ENCODE measurements around the gene TMPRSS6. TPM values are rescaled to one million over a fixed set of nuclear protein-coding genes. Genes with fewer than 3 reads are reported as not detected.

Gene TMPRSS6
- total and polyA plus RNA-seq, 2 donors (not counting 1 experiment from before 2014, with no cell fraction given): 0.03 TPM; not detected in 1

- no peaks in the 10 kb centered on the region for H4K20me1 ChIP-seq (ENCODE audit: control insufficient read depth, insufficient read depth, low read length, poor library complexity, severe bottlenecking)
- peak overlapping the region; percentile 22 for H3K9ac ChIP-seq (ENCODE audit: low read length)
- TF ChIP-seq EZH2 (IDR thresholded peaks at IDR 0.05; ENCODE audit: borderline replicate concordance, insufficient read depth, low read depth, low read length, poor library complexity, severe bottlenecking) (no peak), CTCF (IDR thresholded peaks at IDR 0.05) (peak; percentile 19)
- Mint-ChIP-seq H3K27me3 (no peaks in the 10 kb centered on the region), H3K4me1 (peaks cover 29% of the 10 kb centered on the region), H3K27ac (peak overlapping the region; percentile 98), H3K9me3 (ENCODE audit: insufficient read depth) (no peaks in the 10 kb centered on the region), H3K4me3 (peak overlapping the region; percentile 86)
- H3K4me2 ChIP-seq (replicated peaks; ENCODE audit: low read depth, low read length, poor library complexity, severe bottlenecking): peak overlapping the region; percentile 69
- intact Hi-C loops (cut with micrococcal nuclease): loop anchor here (1.0 kb wide), 5 partner anchors 44 to 163 kb away; no protein-coding TSS in a partner anchor
- WGBS (ENCODE audit: insufficient coverage): 26% methylated on average over 8 of the region's 15 CpGs
- peaks cover 0 to 2% (median 0%) of the 10 kb centered on the region in 3 donors for H3K9me3 ChIP-seq (ENCODE audit: control extremely low read depth in 1 of 3, control insufficient read depth in 2 of 3, insufficient read depth in 1 of 3, low read length in 2 of 3)
- H3K79me2 ChIP-seq (ENCODE audit: control insufficient read depth, insufficient read depth, low read length): no peaks in the 10 kb centered on the region
- ATAC-seq (ENCODE audit: low read depth) (peak; percentile 92), DNase-seq (peak; percentile 88)
- ChIA-PET CTCF (interaction anchor here (1.2 to 2.0 kb wide), 9 partner anchors 10 to 138 kb away, joined by 3 to 10 read pairs (median 4); no protein-coding TSS in a partner anchor), POLR2A (interaction anchor here (1.0 to 1.3 kb wide), 2 partner anchors 25 to 40 kb away, joined by 3 read pairs; no protein-coding TSS in a partner anchor)
- H3K36me3 ChIP-seq (replicated peaks in 1 of 2; ENCODE audit: control extremely low read depth in 1 of 2, control insufficient read depth in 1 of 2, extremely low read depth in 1 of 2, insufficient read depth in 2 of 2, low read length in 1 of 2): no peaks in the 10 kb centered on the region
- H3K27me3 ChIP-seq (replicated peaks in 1 of 4; ENCODE audit: control extremely low read depth in 1 of 4, control insufficient read depth in 3 of 4, insufficient read depth in 4 of 4, low read length in 3 of 4): no peaks in the 10 kb centered on the region
- H3K4me3 ChIP-seq (ENCODE audit: control extremely low read depth in 1 of 5, extremely low read depth in 1 of 5, insufficient read depth in 1 of 5, low read depth in 2 of 5, low read length in 4 of 5): peak overlapping the region in 1 of 5 experiments; percentile 33
- H3K4me1 ChIP-seq (ENCODE audit: control insufficient read depth in 2 of 2, insufficient read depth in 2 of 2, low read length in 2 of 2): peaks cover 14 to 24% of the 10 kb centered on the region in 2 donors
- peak overlapping the region; percentile 74 for H2AFZ ChIP-seq (ENCODE audit: insufficient read depth, low read depth, low read length, poor library complexity, severe bottlenecking)
- peak overlapping the region; percentile 39 to 69 for H3K27ac ChIP-seq (ENCODE audit: low read length in 2 of 2)
These were observed 12.5 kb upstream of the TMPRSS6 start for GRCh38 chr22:37121887-37122591.
